Measurements from ENCODE around the gene RNF217.

- no peak for TF ChIP-seq POLR2A (IDR thresholded peaks at IDR 0.05)
- TF ChIP-seq POLR2AphosphoS5 (IDR thresholded peaks at IDR 0.05): no peak
- TF ChIP-seq, protein P1, sequence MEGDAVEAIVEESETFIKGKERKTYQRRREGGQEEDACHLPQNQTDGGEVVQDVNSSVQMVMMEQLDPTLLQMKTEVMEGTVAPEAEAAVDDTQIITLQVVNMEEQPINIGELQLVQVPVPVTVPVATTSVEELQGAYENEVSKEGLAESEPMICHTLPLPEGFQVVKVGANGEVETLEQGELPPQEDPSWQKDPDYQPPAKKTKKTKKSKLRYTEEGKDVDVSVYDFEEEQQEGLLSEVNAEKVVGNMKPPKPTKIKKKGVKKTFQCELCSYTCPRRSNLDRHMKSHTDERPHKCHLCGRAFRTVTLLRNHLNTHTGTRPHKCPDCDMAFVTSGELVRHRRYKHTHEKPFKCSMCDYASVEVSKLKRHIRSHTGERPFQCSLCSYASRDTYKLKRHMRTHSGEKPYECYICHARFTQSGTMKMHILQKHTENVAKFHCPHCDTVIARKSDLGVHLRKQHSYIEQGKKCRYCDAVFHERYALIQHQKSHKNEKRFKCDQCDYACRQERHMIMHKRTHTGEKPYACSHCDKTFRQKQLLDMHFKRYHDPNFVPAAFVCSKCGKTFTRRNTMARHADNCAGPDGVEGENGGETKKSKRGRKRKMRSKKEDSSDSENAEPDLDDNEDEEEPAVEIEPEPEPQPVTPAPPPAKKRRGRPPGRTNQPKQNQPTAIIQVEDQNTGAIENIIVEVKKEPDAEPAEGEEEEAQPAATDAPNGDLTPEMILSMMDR (IDR thresholded peaks at IDR 0.05): no peak
Measured at GRCh38 chr6:124989136-124989983, 27.1 kb downstream of the RNF217 start.
